ENCODE results near the gene GAB2.

Gene GAB2

DNA sequence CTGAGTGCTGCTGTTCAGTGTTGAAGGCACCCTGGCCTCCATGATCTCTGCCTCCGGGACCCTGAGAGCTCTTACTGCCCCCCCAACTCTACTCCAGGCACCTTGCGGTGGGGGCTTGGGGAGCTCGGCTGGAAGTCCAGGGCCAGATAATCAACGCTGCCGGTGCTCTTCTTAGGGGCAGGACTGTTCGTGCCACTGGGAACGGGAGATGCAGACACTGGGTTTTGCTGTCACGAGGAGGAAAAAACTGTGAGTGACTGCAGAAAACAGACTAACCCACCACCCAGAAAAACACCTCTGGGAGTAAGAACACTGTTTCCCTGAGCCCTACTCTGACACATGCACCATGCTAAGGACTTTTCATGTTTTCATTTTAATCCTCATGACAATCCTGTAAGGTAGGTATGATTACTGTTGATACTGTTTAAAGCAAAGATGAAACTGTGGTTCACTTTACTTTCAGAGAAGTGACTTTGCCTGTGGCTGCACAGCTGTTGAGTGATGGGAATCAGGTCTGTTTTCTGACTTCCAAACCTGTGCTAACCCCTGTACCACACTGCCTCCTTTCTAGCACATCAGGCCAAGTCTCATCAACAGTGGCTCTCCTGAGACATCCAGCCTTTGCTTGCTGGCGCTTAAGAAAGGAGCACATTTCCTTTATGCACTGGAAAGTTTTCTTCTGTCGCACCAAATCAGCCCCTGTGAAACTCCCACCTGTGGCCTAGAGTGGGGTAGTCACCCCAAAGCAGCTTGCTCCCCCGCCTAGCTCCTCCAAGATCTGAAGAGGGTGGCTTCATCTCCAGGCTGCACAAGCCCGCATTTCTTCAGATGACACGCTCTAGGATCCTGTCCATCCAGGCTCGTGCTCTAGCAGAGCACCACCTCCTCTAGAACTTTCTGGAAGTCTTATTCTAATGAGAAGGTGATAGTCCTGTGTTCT is 197.1 kb downstream of the GAB2 start:
- DNase-seq (ENCODE audit: low read depth): no peak

- no peak for DNase-seq (ENCODE audit: low read depth)
These were observed 198.0 kb downstream of the GAB2 start for GRCh38 chr11:78219493-78220217.

GRCh38 chr11:78218707-78219492 is 198.7 kb downstream of the GAB2 start:
- no peak for DNase-seq (ENCODE audit: low read depth)

DNA sequence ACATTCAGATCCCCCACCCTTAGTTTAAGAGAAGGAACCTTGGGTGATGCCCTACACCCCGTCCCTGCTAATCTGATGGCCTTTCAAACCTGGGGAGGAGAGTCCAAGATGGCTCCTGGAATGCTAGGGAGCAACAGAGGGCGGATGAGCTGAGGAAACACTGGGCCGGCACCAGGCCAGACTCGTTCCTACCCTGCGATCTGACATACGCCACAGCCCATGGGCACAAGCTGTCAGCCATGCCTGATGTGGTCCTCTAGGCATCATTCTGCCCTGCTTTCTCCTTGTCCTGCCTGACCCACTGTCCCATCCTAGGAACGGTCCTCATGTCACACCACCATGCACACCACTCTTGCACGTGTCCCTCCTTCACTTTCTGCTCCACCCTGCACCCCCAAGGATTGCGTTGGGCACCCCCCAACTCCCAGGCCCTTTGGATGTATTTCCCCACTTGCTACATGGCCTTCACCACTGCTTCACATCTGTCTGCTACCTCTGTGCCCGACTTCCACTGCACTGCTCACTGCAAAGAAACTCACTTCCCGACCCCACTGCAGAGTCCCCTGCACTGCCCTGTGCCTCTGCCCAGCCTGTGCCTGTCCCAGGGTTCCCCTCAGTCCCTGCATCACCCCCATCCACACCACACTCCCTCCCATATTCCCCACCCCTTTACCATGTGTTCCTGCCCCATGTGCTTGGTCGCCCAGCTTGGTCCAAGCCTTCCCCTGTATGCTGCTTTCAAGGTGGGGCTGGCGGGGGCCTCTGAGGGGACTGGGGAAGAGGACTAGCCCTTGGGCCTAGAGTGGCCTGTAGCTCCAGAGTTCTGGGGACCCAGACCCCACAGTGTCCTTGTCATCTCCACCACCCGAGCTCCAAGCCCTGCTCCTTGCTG is 199.7 kb downstream of the GAB2 start:
- DNase-seq (ENCODE audit: low read depth): no peak

DNA sequence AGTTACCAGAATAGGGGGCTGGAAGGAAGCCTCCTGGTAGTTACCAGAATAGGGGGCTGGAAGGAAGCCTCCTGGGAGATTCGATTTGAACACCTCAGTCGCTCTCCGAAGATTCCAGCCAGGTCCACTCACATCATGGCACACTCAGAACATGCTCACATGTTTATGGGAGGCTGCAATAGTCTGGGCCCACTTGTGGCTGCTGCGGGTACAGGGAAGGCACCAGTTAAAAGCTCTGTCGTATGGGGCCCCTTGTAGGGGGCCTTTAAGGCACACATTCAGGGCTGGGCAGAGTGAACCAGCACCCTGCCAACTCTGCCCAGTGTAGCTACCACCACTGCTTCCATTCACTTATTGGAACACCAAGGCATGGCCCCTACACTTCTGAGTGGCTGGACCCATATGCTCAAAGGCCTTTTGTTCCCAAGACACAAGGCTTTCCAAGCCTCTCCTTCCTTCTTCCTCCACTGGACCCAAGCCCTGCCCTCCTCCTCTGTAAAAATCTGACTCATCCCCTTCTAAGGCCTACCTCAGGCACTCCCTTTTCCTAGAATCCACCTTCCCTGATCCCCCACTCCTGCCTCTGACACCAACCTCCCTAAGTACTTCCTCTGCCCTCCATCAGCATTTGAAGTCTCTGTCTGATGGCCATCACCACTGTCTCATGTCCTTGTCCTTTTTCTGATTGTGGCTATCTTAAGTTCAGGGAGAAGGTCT is 200.9 kb downstream of the GAB2 start:
- no peak for DNase-seq (ENCODE audit: low read depth)

GRCh38 chr11:78216021-78216420 is 201.6 kb downstream of the GAB2 start:
- no peak for DNase-seq (ENCODE audit: low read depth)

DNA sequence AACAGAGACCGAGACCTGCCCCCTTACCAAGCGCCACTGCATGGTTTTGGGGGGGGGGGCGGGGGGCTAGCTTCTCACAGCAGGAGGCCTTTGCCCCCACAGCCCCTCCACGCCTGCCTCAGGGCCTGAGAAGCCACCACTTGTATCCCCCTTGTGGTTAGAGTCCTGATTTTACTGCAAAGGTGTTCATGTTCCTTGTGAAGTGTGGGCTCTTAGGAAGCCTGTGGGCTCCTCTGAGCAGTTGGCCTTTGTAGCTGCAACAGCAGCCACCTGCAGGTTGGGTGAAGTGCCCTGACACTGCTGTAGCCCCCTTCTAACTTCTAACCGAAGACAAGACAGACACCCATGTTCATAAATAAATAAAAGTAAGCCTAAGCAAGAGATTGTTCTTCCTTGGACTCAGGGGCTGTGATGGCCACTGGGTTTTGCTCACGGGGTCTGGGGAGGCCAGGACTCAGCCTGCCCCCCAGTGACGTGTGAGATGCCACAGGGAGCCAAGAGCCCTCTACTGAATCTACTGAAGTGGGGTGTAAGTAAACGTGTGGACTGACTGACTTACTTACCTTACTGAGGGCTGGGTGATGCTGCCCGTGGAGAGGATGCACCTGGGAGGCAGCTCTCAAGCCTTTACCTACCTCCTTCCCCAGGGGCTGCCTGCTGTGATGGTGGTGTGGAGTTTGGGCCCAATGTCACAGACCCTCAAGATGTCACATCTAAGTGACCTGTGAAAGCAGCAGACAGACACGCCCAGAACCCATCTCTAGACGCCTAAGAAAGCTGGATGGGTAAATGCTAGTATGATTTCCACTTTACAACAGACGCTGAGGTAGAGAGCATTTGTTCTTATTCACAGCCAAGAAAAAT is 203.1 kb downstream of the GAB2 start:
- no peak for DNase-seq (ENCODE audit: low read depth)

DNA sequence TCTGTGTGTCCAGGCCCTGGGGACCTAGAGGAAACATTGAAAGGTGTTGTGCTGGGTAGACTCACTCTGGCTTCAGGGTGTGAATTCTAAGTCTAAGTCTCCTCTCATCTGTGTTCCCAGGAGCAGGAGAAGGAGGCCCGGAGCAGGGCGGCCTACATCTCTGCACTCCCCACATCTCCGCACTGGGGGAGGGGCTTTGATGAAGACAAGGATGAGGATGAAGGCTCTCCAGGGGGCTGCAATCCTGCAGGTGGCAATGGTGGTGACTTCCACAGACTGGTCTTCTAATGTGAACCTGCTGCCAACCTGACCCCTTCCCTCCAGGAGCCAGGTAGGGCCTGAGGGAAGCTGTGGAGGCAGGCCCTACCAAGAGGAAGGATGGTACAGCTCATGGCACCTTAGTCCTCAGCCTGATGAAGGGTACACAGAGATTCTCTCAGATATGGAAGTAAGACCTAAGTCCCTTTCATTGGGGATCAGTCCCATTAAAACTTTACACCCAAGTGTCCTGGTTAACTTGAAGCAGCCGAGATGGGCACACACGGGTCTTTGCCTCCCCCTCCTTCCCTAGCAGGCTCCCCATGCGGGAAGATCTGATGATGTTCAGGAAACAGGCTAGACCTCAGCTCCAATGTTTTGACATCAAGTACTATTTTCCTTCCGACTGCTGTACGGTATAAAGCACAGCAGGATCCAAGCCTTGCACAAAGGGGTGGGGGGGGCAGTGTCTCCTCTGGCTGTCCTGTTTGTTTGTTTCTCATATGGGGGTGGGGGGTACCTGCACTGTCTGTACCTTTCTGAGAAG is 203.9 kb downstream of the GAB2 start:
- no peak for DNase-seq (ENCODE audit: low read depth)

DNA sequence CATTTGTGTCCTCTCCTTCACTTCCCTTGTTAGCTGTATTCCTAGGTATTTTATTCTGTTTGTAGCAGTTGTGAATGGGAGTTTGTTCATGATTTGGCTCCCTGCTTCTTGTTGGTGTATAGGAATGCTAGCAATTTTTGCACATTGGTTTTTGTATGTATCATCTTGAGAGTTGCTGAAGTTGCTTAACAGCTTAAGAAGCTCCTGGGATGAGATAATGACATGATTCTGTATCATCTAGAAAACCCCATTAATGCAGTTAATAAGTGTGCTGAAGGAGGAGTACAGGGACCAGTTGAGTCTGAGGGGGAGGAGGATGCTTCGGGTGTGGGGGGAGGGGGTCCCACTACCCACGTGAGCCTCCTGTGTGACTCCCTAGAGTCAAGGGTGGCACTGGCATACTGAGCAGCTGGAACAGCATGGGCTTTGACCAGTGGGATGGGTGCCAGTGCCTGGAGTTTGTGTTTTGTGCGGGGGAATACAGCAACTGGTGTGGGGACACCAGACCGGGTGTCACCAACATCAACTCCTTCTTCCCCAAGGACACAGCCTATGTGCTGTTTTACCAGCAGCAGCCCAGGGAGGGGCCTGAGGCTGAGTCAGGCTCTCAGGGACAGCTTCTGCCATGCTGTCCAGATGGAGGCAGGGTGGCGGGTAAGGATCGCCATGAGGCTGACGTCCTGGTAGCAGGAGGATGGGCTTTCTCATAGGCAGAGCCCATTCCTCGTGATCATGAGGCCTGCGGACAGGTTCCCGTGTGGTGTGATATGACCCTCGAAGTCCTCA is 204.8 kb downstream of the GAB2 start:
- peak; percentile 58 for DNase-seq (ENCODE audit: low read depth)

GRCh38 chr11:78211565-78211964 is 206.1 kb downstream of the GAB2 start:
- no peak for DNase-seq (ENCODE audit: low read depth)

DNA sequence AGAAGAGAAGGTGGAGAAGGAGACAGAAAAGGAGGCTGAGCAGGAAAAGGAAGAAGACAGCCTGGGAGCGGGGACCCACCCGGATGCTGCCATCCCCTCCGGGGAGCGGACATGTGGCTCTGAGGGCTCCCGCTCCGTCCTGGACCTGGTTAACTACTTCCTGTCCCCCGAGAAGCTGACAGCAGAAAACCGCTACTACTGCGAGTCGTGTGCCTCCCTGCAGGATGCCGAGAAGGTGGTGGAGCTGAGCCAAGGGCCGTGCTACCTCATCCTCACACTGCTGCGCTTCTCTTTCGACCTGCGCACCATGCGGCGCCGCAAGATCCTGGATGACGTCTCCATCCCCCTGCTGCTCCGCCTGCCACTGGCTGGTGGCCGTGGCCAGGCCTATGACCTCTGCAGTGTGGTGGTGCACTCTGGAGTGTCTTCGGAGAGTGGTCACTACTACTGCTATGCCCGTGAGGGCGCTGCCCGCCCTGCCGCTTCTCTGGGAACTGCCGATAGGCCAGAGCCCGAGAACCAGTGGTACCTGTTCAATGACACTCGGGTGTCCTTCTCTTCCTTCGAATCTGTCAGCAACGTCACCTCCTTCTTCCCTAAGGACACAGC is 207.5 kb downstream of the GAB2 start:
- DNase-seq (ENCODE audit: low read depth): no peak

- no peak for DNase-seq (ENCODE audit: low read depth)
These were observed 208.1 kb downstream of the GAB2 start for GRCh38 chr11:78209478-78209877.

DNA sequence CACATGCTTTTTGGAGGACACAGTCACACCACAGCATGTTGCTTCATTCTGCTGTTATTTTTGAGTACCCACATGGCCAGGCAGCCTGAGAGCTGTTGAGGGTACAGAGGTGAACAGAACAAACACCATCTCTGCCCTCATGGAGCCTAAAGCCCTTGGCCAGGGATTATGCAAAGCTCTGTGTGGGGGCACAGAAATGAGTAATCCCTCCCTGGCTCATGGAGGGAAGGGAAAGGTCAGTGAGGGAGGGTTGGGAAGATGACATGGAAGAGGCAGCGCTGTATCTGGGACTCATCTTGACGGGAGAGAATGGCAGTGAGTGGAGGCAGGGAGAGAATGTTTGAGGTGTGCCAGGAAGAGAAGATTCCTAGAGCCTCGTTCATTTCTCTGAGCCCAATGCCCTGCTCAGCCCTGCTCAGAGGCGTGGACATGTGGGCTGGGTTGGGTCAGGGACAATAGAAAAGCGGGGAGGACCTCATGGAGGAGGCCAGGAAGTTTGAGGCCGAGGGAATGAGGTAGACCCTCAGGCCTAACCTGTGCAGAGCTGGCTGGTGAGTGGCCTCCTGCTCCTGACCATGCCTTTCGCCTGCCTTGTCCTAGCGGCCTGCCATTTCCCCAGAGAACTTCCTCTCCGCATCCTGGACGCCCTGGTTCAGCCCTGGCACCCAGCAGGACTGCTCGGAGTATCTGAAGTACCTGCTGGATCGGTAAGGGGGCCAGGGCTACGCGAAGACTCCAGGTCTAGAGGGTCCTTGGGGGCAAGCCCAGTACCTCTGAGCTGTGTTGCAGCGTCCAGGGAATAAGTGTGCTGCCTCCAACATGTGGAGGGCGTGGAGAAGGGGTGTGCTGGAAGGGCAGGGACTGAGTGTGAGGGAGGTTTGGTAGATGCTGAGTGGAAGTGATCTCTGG is 209.1 kb downstream of the GAB2 start:
- no peak for DNase-seq (ENCODE audit: low read depth)

DNA sequence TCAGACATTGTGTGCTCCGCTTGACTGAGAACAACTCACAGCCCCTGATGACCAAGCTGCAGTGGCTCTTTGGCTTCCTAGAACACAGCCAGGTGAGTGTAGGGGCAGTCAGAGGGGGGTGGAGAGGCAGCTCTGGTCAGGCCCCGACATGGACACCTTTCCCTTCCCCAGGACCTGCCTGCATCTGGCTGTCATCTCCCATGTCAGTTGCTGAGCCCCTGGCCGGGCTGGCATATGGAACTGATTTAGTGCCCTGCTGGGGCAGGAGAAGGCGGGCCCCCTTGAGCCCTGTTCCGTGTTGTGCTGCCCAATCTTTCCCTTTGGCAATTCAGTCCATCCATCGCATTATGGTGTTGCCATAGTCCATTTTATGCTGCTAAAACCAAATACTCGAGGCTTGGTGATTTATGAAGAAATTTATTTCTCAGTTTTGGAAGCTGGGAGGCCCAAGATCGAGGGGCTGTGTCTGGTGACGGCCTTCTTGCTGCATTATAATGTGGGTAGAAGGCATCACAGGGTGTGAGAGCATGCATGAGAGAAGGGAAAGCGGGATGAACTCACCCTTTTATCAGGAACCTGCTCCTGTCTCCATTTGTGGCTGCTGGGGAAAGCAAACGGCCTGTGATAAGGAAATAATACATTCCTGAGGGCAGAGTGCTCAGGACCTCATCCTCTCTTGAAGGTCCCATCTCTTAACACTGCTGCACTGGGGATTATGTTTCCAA is 209.9 kb downstream of the GAB2 start:
- DNase-seq (ENCODE audit: low read depth): no peak

- DNase-seq (ENCODE audit: low read depth): no peak
These were observed 211.9 kb downstream of the GAB2 start for GRCh38 chr11:78205691-78206090.

- no peak for DNase-seq (ENCODE audit: low read depth)
These were observed 212.4 kb downstream of the GAB2 start for GRCh38 chr11:78205256-78205655.

All from GM04503 (cell line).